T-helper 1 cell treated with Interleukin-12 subunit alpha and Interleukin-12 subunit beta and Interleukin-4 antibody, amounts not matched to agents 30 μg/mL and 1 μg/mL, for 36 hours (primary cell): ENCODE measurements around the gene VSIG2.

Experiments
- H3K27ac Mint-ChIP-seq: one replicate; pipeline ENCODE4 v1.8.0; 2021; ENCODE audit warnings: mild to moderate bottlenecking, mixed read lengths
- H3K27me3 Mint-ChIP-seq: one replicate; pipeline ENCODE4 v1.8.0; 2021; ENCODE audit warnings: low read depth, mixed read lengths
- H3K36me3 Mint-ChIP-seq: one replicate; pipeline ENCODE4 v1.8.0; 2021; ENCODE audit warnings: low read depth, mixed read lengths
- H3K4me1 Mint-ChIP-seq: one replicate; pipeline ENCODE4 v1.8.0; 2021; ENCODE audit warnings: low read depth, mixed read lengths
- H3K4me3 Mint-ChIP-seq: one replicate; pipeline ENCODE4 v1.8.0; 2021; ENCODE audit warnings: mild to moderate bottlenecking, moderate library complexity, mixed read lengths
- H3K9me3 Mint-ChIP-seq: one replicate; pipeline ENCODE4 v1.8.0; 2021; ENCODE audit warnings: mixed read lengths

Gene VSIG2

GRCh38 chr11:124758355-124759265 is 6.6 kb upstream of the VSIG2 start:
- H3K27ac Mint-ChIP-seq, result no peak overlapping the region
- H3K36me3 Mint-ChIP-seq, result no peaks in the 10 kb centered on the region
- H3K27me3 Mint-ChIP-seq, result peaks cover 70% of the 10 kb centered on the region
- peaks cover 11% of the 10 kb centered on the region for H3K4me1 Mint-ChIP-seq
- no peaks in the 10 kb centered on the region for H3K9me3 Mint-ChIP-seq
- peak overlapping the region; percentile 56 for H3K4me3 Mint-ChIP-seq

GRCh38 chr11:124757320-124757719 is 5.3 kb upstream of the VSIG2 start:
- H3K4me3 Mint-ChIP-seq, result no peak overlapping the region

GRCh38 chr11:124756753-124757227 is 4.7 kb upstream of the VSIG2 start:
- H3K9me3 Mint-ChIP-seq, result no peaks in the 10 kb centered on the region
- no peak overlapping the region for H3K4me3 Mint-ChIP-seq
- no peaks in the 10 kb centered on the region for H3K36me3 Mint-ChIP-seq
- peaks cover 8% of the 10 kb centered on the region for H3K4me1 Mint-ChIP-seq
- H3K27ac Mint-ChIP-seq, result no peak overlapping the region
- H3K27me3 Mint-ChIP-seq, result peaks cover 66% of the 10 kb centered on the region

More at GRCh38 chr11:124757320-124757719, 5.3 kb upstream of the VSIG2 start:
- Mint-ChIP-seq H3K36me3 (no peaks in the 10 kb centered on the region), H3K9me3 (no peaks in the 10 kb centered on the region), H3K4me1 (peaks cover 8% of the 10 kb centered on the region), H3K27ac (no peak overlapping the region), H3K27me3 (peaks cover 66% of the 10 kb centered on the region)

- Mint-ChIP-seq H3K9me3 (no peaks in the 10 kb centered on the region), H3K27ac (no peak overlapping the region), H3K36me3 (no peaks in the 10 kb centered on the region), H3K4me3 (no peak overlapping the region), H3K27me3 (peaks cover 61% of the 10 kb centered on the region), H3K4me1 (peaks cover 8% of the 10 kb centered on the region)
Measured at GRCh38 chr11:124756033-124756752, 4.1 kb upstream of the VSIG2 start.

- Mint-ChIP-seq H3K27ac (no peak overlapping the region), H3K9me3 (no peaks in the 10 kb centered on the region), H3K27me3 (peaks cover 47% of the 10 kb centered on the region), H3K4me1 (peaks cover 11% of the 10 kb centered on the region), H3K36me3 (no peaks in the 10 kb centered on the region), H3K4me3 (no peak overlapping the region)
Measured at GRCh38 chr11:124754710-124755109, 2.7 kb upstream of the VSIG2 start.

- no peaks in the 10 kb centered on the region for H3K36me3 Mint-ChIP-seq
- H3K4me3 Mint-ChIP-seq, result no peak overlapping the region
- H3K9me3 Mint-ChIP-seq, result no peaks in the 10 kb centered on the region
- H3K27me3 Mint-ChIP-seq, result peaks cover 43% of the 10 kb centered on the region
- H3K27ac Mint-ChIP-seq, result no peak overlapping the region
- H3K4me1 Mint-ChIP-seq, result peaks cover 11% of the 10 kb centered on the region
Measured at GRCh38 chr11:124754309-124754708, 2.3 kb upstream of the VSIG2 start.

GRCh38 chr11:124753624-124754023 is 1.6 kb upstream of the VSIG2 start:
- H3K4me3 Mint-ChIP-seq, result no peak overlapping the region
- no peaks in the 10 kb centered on the region for H3K9me3 Mint-ChIP-seq
- H3K36me3 Mint-ChIP-seq, result no peaks in the 10 kb centered on the region
- H3K27ac Mint-ChIP-seq, result no peak overlapping the region
- peaks cover 12% of the 10 kb centered on the region for H3K4me1 Mint-ChIP-seq
- H3K27me3 Mint-ChIP-seq, result peaks cover 37% of the 10 kb centered on the region

GRCh38 chr11:124753205-124753604 is 1.1 kb upstream of the VSIG2 start:
- H3K9me3 Mint-ChIP-seq, result no peaks in the 10 kb centered on the region
- H3K4me3 Mint-ChIP-seq, result no peak overlapping the region
- H3K27me3 Mint-ChIP-seq, result peaks cover 33% of the 10 kb centered on the region
- H3K27ac Mint-ChIP-seq, result no peak overlapping the region
- H3K4me1 Mint-ChIP-seq, result peaks cover 8% of the 10 kb centered on the region
- no peaks in the 10 kb centered on the region for H3K36me3 Mint-ChIP-seq

- no peak overlapping the region for H3K4me3 Mint-ChIP-seq
- no peaks in the 10 kb centered on the region for H3K9me3 Mint-ChIP-seq
- H3K36me3 Mint-ChIP-seq, result no peaks in the 10 kb centered on the region
- no peak overlapping the region for H3K27ac Mint-ChIP-seq
- H3K27me3 Mint-ChIP-seq, result peaks cover 26% of the 10 kb centered on the region
- peaks cover 7% of the 10 kb centered on the region for H3K4me1 Mint-ChIP-seq
Measured at GRCh38 chr11:124752471-124753102, 532 bp upstream of the VSIG2 start.

GRCh38 chr11:124751391-124751740 is 689 bp downstream of the VSIG2 start:
- H3K27ac Mint-ChIP-seq, result no peak overlapping the region
- no peak overlapping the region for H3K4me3 Mint-ChIP-seq
- peaks cover 14% of the 10 kb centered on the region for H3K27me3 Mint-ChIP-seq
- peaks cover 1% of the 10 kb centered on the region for H3K36me3 Mint-ChIP-seq
- H3K9me3 Mint-ChIP-seq, result no peaks in the 10 kb centered on the region
- peaks cover 13% of the 10 kb centered on the region for H3K4me1 Mint-ChIP-seq

- H3K4me3 Mint-ChIP-seq, result no peak overlapping the region
- no peaks in the 10 kb centered on the region for H3K9me3 Mint-ChIP-seq
- H3K4me1 Mint-ChIP-seq, result peaks cover 16% of the 10 kb centered on the region
- H3K27me3 Mint-ChIP-seq, result peaks cover 11% of the 10 kb centered on the region
- no peak overlapping the region for H3K27ac Mint-ChIP-seq
- H3K36me3 Mint-ChIP-seq, result peaks cover 1% of the 10 kb centered on the region
Measured at GRCh38 chr11:124749912-124750311, 2.1 kb downstream of the VSIG2 start.

GRCh38 chr11:124748481-124749343 is 3.3 kb downstream of the VSIG2 start:
- H3K4me3 Mint-ChIP-seq, result no peak overlapping the region
- H3K9me3 Mint-ChIP-seq, result no peaks in the 10 kb centered on the region
- H3K27ac Mint-ChIP-seq, result no peak overlapping the region
- peaks cover 14% of the 10 kb centered on the region for H3K27me3 Mint-ChIP-seq
- peaks cover 16% of the 10 kb centered on the region for H3K4me1 Mint-ChIP-seq
- H3K36me3 Mint-ChIP-seq, result peaks cover 1% of the 10 kb centered on the region

- Mint-ChIP-seq H3K36me3 (peaks cover 1% of the 10 kb centered on the region), H3K27me3 (peaks cover 19% of the 10 kb centered on the region), H3K9me3 (no peaks in the 10 kb centered on the region), H3K27ac (no peak overlapping the region), H3K4me1 (peaks cover 16% of the 10 kb centered on the region), H3K4me3 (no peak overlapping the region)
Measured at GRCh38 chr11:124748100-124748418, 4.0 kb downstream of the VSIG2 start.
